ENCODE results near the gene LRRC56. TPM values are rescaled to one million over a fixed set of nuclear protein-coding genes. Genes with fewer than 3 reads are reported as not detected.

The LRRC56 gene
- polyA plus RNA-seq, 3 donors = 0.09 to 0.68 TPM; not detected in 1

- intact Hi-C loops (cut with micrococcal nuclease) = no loop called here
- Histone ChIP-seq H2AFZ (ENCODE audit: insufficient read depth, low read depth, low read length, poor library complexity, severe bottlenecking) (no peak overlapping the region), H3K79me2 (ENCODE audit: insufficient read depth, low read length) (no peaks in the 10 kb centered on the region), H3K36me3 (replicated peaks in 1 of 2; ENCODE audit: control insufficient read depth in 1 of 2, insufficient read depth in 2 of 2, low read length in 2 of 2) (no peaks in the 10 kb centered on the region), H3K4me3 (replicated peaks in 1 of 3; ENCODE audit: low read depth in 2 of 3, low read length in 3 of 3) (no peak overlapping the region), H3K4me2 (replicated peaks; ENCODE audit: extremely low read depth, low read length, poor library complexity, severe bottlenecking) (no peak overlapping the region), H3K9ac (ENCODE audit: insufficient read depth, low read length, poor library complexity, severe bottlenecking) (no peak overlapping the region), H4K20me1 (ENCODE audit: insufficient read depth, low read length) (no peaks in the 10 kb centered on the region), H3K27me3 (ENCODE audit: control insufficient read depth in 2 of 2, insufficient read depth in 2 of 2, low read length in 2 of 2) (peaks cover 0 to 27% of the 10 kb centered on the region in 2 donors), H3K4me1 (ENCODE audit: control insufficient read depth in 1 of 2, insufficient read depth in 2 of 2, low read length in 2 of 2) (peaks cover 22% of the 10 kb centered on the region in 2 donors), H3K27ac (ENCODE audit: low read depth in 1 of 2, low read length in 2 of 2) (no peak overlapping the region), H3K9me3 (replicated peaks in 1 of 2; ENCODE audit: control insufficient read depth in 1 of 2, insufficient read depth in 1 of 2, low read length in 2 of 2) (no peaks in the 10 kb centered on the region)
- H3K4me3 Mint-ChIP-seq = no peak overlapping the region
- DNase-seq = no peak
- H3K9me3 Mint-ChIP-seq = peaks cover 0 to 4% (median 0%) of the 10 kb centered on the region in 7 donors
- peaks cover 15 to 40% (median 26%) of the 10 kb centered on the region in 3 donors for H3K27me3 Mint-ChIP-seq (ENCODE audit: low read depth in 3 of 3)
- no peaks in the 10 kb centered on the region for H3K36me3 Mint-ChIP-seq
- no peak overlapping the region for H3K27ac Mint-ChIP-seq
- peaks cover 9% of the 10 kb centered on the region for H3K4me1 Mint-ChIP-seq
- 95% methylated on average over 18 of the region's 23 CpGs for WGBS (ENCODE audit: insufficient coverage)
- no peak for TF ChIP-seq CTCF (IDR thresholded peaks at IDR 0.05)
Measured at GRCh38 chr11:540583-541432, 3.5 kb downstream of the LRRC56 start.

- Histone ChIP-seq H3K4me2 (replicated peaks; ENCODE audit: extremely low read depth, low read length, poor library complexity, severe bottlenecking) (no peak overlapping the region), H2AFZ (ENCODE audit: insufficient read depth, low read depth, low read length, poor library complexity, severe bottlenecking) (no peak overlapping the region), H3K9ac (ENCODE audit: insufficient read depth, low read length, poor library complexity, severe bottlenecking) (no peak overlapping the region), H3K27me3 (ENCODE audit: control insufficient read depth in 2 of 2, insufficient read depth in 2 of 2, low read length in 2 of 2) (peaks cover 0 to 24% of the 10 kb centered on the region in 2 donors), H3K9me3 (replicated peaks in 1 of 2; ENCODE audit: control insufficient read depth in 1 of 2, insufficient read depth in 1 of 2, low read length in 2 of 2) (no peaks in the 10 kb centered on the region), H3K79me2 (ENCODE audit: insufficient read depth, low read length) (no peaks in the 10 kb centered on the region), H3K4me1 (ENCODE audit: control insufficient read depth in 1 of 2, insufficient read depth in 2 of 2, low read length in 2 of 2) (peaks cover 15 to 16% of the 10 kb centered on the region in 2 donors), H4K20me1 (ENCODE audit: insufficient read depth, low read length) (no peaks in the 10 kb centered on the region), H3K27ac (ENCODE audit: low read depth in 1 of 2, low read length in 2 of 2) (no peak overlapping the region), H3K4me3 (replicated peaks in 1 of 3; ENCODE audit: low read depth in 2 of 3, low read length in 3 of 3) (no peak overlapping the region), H3K36me3 (replicated peaks in 1 of 2; ENCODE audit: control insufficient read depth in 1 of 2, insufficient read depth in 2 of 2, low read length in 2 of 2) (no peaks in the 10 kb centered on the region)
- TF ChIP-seq CTCF (IDR thresholded peaks at IDR 0.05) = no peak
- peaks cover 4% of the 10 kb centered on the region for H3K4me1 Mint-ChIP-seq
- peaks cover 11 to 35% (median 21%) of the 10 kb centered on the region in 3 donors for H3K27me3 Mint-ChIP-seq (ENCODE audit: low read depth in 3 of 3)
- no peaks in the 10 kb centered on the region for H3K36me3 Mint-ChIP-seq
- H3K4me3 Mint-ChIP-seq = no peak overlapping the region
- H3K9me3 Mint-ChIP-seq = peaks cover 0 to 4% (median 0%) of the 10 kb centered on the region in 7 donors
- DNase-seq = no peak
- WGBS (ENCODE audit: insufficient coverage) = 90% methylated on average over 14 of the region's 20 CpGs
- intact Hi-C loops (cut with micrococcal nuclease) = no loop called here
- H3K27ac Mint-ChIP-seq = no peak overlapping the region
Measured at GRCh38 chr11:541433-541885, 4.1 kb downstream of the LRRC56 start.
